ENCODE measurements around the gene EXOC8.

GRCh38 chr1:231338270-231339128 is 847 bp upstream of the EXOC8 start, which contains the start of gene SPRTN:
- no peak for TF ChIP-seq POLR2A (IDR thresholded peaks at IDR 0.05)
- TF ChIP-seq, protein P1, sequence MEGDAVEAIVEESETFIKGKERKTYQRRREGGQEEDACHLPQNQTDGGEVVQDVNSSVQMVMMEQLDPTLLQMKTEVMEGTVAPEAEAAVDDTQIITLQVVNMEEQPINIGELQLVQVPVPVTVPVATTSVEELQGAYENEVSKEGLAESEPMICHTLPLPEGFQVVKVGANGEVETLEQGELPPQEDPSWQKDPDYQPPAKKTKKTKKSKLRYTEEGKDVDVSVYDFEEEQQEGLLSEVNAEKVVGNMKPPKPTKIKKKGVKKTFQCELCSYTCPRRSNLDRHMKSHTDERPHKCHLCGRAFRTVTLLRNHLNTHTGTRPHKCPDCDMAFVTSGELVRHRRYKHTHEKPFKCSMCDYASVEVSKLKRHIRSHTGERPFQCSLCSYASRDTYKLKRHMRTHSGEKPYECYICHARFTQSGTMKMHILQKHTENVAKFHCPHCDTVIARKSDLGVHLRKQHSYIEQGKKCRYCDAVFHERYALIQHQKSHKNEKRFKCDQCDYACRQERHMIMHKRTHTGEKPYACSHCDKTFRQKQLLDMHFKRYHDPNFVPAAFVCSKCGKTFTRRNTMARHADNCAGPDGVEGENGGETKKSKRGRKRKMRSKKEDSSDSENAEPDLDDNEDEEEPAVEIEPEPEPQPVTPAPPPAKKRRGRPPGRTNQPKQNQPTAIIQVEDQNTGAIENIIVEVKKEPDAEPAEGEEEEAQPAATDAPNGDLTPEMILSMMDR (IDR thresholded peaks at IDR 0.05): no peak
- TF ChIP-seq EP300 (IDR thresholded peaks at IDR 0.05): no peak

All from stomach (tissue), 4 donors.